Subcutaneous preadipocyte (primary cell): ENCODE measurements around the gene ZNF831. TPM values are rescaled to one million over a fixed set of nuclear protein-coding genes. Genes with fewer than 3 reads are reported as not detected.

ENCODE experiments used
- total RNA-seq: library from RNA; depleted of rRNA; stranded (reverse); fragments of >200 nt; gene quantifications from 2 replicates; pipeline ENCODE4 v1.2.3, GENCODE V29; 2012

ZNF831 gene
- total RNA-seq: not detected in 2 replicates

GRCh38 chr20:59163631-59164530, at the start of gene ZNF831:
Gene ZNF831 (plus strand): TSS chr20:59163821. CDS start chr20:59191020, 27,199 bp downstream.

GRCh38 chr20:59300333-59301081, 136.9 kb downstream of the ZNF831 start, which contains the start of gene EDN3:
Gene EDN3 (plus strand): TSS chr20:59300611. CDS start chr20:59300813, 202 bp downstream.

Other genes with a start within 250 kb of the ZNF831 start
- 42.3 and 65.7 TPM in 2 replicates for gene NELFCD, start 182.6 kb upstream of the ZNF831 start, total RNA-seq
- 67.1 and 84.9 TPM in 2 replicates for gene CTSZ, start 156.6 kb upstream of the ZNF831 start, total RNA-seq
- under 0.01 TPM in 1 of 2 replicates, not detected in the other for gene TUBB1, start 144.4 kb upstream of the ZNF831 start, total RNA-seq
- gene ATP5F1E, start 131.5 kb upstream of the ZNF831 start, total RNA-seq: 16.2 and 23.1 TPM in 2 replicates
- gene PRELID3B, start 121.0 kb upstream of the ZNF831 start, total RNA-seq: 74.2 and 82.7 TPM in 2 replicates
- gene EDN3, start 136.8 kb downstream of the ZNF831 start, total RNA-seq: not detected in 2 replicates